Measurements from ENCODE around the gene USP51. TPM values are rescaled to one million over a fixed set of nuclear protein-coding genes. Genes with fewer than 3 reads are reported as not detected.
A peak's percentile ranks its signal among the peaks of the same experiment; 100 is the strongest.
"Not testable (repeated sequence)": the region's sequence is repeated elsewhere in the genome, so short reads cannot be mapped to it uniquely, and the experiment has no call there.

The USP51 gene

DNA sequence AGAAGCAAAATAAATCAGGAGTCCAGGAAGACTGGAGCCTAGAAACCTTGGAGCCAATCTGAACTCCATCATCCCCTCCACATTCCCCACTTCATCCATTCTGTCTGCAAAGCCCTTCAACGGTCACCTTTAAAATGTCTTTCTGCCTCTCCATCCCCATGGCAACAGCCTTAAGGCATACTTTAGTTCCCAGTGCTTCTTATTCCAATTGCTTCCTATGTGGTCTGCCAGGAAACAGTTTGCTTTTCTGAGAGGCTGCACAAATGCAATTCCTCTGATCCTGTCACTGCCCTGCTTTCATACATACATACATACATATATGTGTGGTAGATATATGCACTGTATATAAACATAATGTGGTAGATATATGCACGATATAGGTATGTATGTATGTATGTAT, 38.5 kb downstream of the USP51 start:
- 96% methylated on average over 1 of the region's 2 CpGs for WGBS
- H2AFZ ChIP-seq (ENCODE audit: low read depth, low read length): no peak overlapping the region
- no peak overlapping the region for H2AK5ac ChIP-seq (ENCODE audit: low read length, severe bottlenecking)
- H3K9ac ChIP-seq (ENCODE audit: low read length): peak overlapping the region; percentile 93
- no peak overlapping the region for H2BK12ac ChIP-seq (ENCODE audit: low read length in 2 of 2)
- H3K23ac ChIP-seq (ENCODE audit: low read length in 2 of 2): no peak overlapping the region
- H3K4me2 ChIP-seq (ENCODE audit: low read length, poor library complexity, severe bottlenecking): no peak overlapping the region
- H4K8ac ChIP-seq (ENCODE audit: low read length): no peak overlapping the region
- no peak overlapping the region for H2BK5ac ChIP-seq (ENCODE audit: low read depth, low read length, poor library complexity, severe bottlenecking)
- no peak overlapping the region for H3K4ac ChIP-seq (ENCODE audit: low read depth in 1 of 2, low read length in 2 of 2)
- no peak overlapping the region for H2BK15ac ChIP-seq (ENCODE audit: low read depth, poor library complexity, severe bottlenecking)
- H3K27ac ChIP-seq (ENCODE audit: low read length, poor library complexity, severe bottlenecking): no peak overlapping the region
- no peak overlapping the region for H4K91ac ChIP-seq (ENCODE audit: low read length)
- H3K36me3 ChIP-seq (ENCODE audit: control insufficient read depth in 1 of 2, insufficient read depth in 2 of 2, low read depth in 1 of 2, low read length in 2 of 2): no peaks in the 10 kb centered on the region
- H3K9me3 ChIP-seq (ENCODE audit: control insufficient read depth, low read length): no peaks in the 10 kb centered on the region
- no peak for DNase-seq
- H3K18ac ChIP-seq (ENCODE audit: low read depth in 1 of 2, low read length in 2 of 2): no peak overlapping the region
- H3K27me3 ChIP-seq (ENCODE audit: control insufficient read depth in 1 of 2, insufficient read depth in 1 of 2, low read length in 2 of 2): peaks cover 0 to 8% of the 10 kb centered on the region in 2 experiments
- no peak overlapping the region for H3K14ac ChIP-seq (ENCODE audit: low read length in 2 of 2)
- H3K4me3 ChIP-seq (ENCODE audit: insufficient read depth in 1 of 2, low read depth in 1 of 2, low read length in 2 of 2): peak overlapping the region in 1 of 2 experiments; percentile 89
- no peaks in the 10 kb centered on the region for H3K79me1 ChIP-seq (replicated peaks; ENCODE audit: low read length, poor library complexity, severe bottlenecking)
- H3K4me1 ChIP-seq (ENCODE audit: control insufficient read depth, insufficient read depth, low read depth, low read length): no peaks in the 10 kb centered on the region
- no peak overlapping the region for H2BK120ac ChIP-seq (ENCODE audit: low read depth, low read length)

DNA sequence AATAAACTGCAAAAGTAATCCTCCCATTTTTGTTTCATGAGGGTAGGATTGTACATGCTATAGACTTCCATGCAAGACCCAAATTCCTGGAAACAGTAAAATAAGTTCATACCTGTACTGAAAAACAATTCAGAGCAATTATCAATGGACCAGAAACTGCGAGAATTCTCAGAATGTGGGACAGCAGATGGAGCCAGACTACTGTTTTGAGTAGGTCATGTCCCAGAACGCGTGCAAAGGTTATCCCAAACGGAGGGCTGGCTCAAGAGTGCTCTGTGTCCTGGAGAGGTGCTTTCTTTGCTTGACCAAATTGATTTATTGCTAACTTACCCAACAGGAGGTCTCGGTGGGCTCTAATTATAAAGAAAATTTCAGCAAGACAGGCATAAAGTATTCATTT, 39.4 kb downstream of the USP51 start:
- no peak overlapping the region for H3K27ac ChIP-seq (ENCODE audit: low read length, poor library complexity, severe bottlenecking)
- no peak overlapping the region for H2BK12ac ChIP-seq (ENCODE audit: low read length in 2 of 2)
- no peak overlapping the region for H2AK5ac ChIP-seq (ENCODE audit: low read length, severe bottlenecking)
- no peak overlapping the region for H2BK15ac ChIP-seq (ENCODE audit: low read depth, poor library complexity, severe bottlenecking)
- H3K36me3 ChIP-seq (ENCODE audit: control insufficient read depth in 1 of 2, insufficient read depth in 2 of 2, low read depth in 1 of 2, low read length in 2 of 2): no peaks in the 10 kb centered on the region
- H3K27me3 ChIP-seq (ENCODE audit: control insufficient read depth in 1 of 2, insufficient read depth in 1 of 2, low read length in 2 of 2): peaks cover 0 to 8% of the 10 kb centered on the region in 2 experiments
- H2AFZ ChIP-seq (ENCODE audit: low read depth, low read length): no peak overlapping the region
- 18% methylated on average over 3 of the region's 5 CpGs for WGBS
- no peak overlapping the region for H3K14ac ChIP-seq (ENCODE audit: low read length in 2 of 2)
- no peaks in the 10 kb centered on the region for H3K79me1 ChIP-seq (replicated peaks; ENCODE audit: low read length, poor library complexity, severe bottlenecking)
- H3K18ac ChIP-seq (ENCODE audit: low read depth in 1 of 2, low read length in 2 of 2): no peak overlapping the region
- no peak overlapping the region for H2BK120ac ChIP-seq (ENCODE audit: low read depth, low read length)
- H3K4ac ChIP-seq (ENCODE audit: low read depth in 1 of 2, low read length in 2 of 2): no peak overlapping the region
- H4K91ac ChIP-seq (ENCODE audit: low read length): no peak overlapping the region
- H2BK5ac ChIP-seq (ENCODE audit: low read depth, low read length, poor library complexity, severe bottlenecking): no peak overlapping the region
- H4K8ac ChIP-seq (ENCODE audit: low read length): no peak overlapping the region
- peak; percentile 6 for DNase-seq
- no peaks in the 10 kb centered on the region for H3K4me1 ChIP-seq (ENCODE audit: control insufficient read depth, insufficient read depth, low read depth, low read length)
- no peak overlapping the region for H3K9ac ChIP-seq (ENCODE audit: low read length)
- H3K23ac ChIP-seq (ENCODE audit: low read length in 2 of 2): no peak overlapping the region
- no peak overlapping the region for H3K4me2 ChIP-seq (ENCODE audit: low read length, poor library complexity, severe bottlenecking)
- H3K4me3 ChIP-seq (ENCODE audit: insufficient read depth in 1 of 2, low read depth in 1 of 2, low read length in 2 of 2): no peak overlapping the region
- H3K9me3 ChIP-seq (ENCODE audit: control insufficient read depth, low read length): no peaks in the 10 kb centered on the region

DNA sequence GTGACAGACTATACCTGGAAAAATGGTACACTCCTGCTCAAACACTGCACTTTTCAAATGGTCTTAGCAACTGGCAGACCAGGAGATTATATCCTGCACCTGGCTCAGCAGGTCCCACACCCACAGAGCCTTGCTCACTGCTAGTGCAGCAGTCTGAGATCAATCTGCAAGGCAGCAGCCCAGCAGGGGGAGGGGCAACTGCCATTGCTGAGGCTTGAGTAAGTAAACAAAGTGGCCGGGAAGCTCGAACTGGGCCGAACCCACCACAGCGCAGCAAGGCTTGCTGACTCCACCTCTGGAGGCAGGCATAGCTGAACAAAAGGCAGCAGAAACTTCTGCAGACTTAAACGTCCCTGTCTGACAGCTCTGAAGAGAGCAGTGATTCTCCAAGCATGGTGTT, 46.2 kb downstream of the USP51 start:
- H3K79me1 ChIP-seq (replicated peaks; ENCODE audit: low read length, poor library complexity, severe bottlenecking); H3K36me3 ChIP-seq (ENCODE audit: control insufficient read depth in 1 of 2, insufficient read depth in 2 of 2, low read depth in 1 of 2, low read length in 2 of 2); H3K4me2 ChIP-seq (ENCODE audit: low read length, poor library complexity, severe bottlenecking); H2BK120ac ChIP-seq (ENCODE audit: low read depth, low read length); H2AK5ac ChIP-seq (ENCODE audit: low read length, severe bottlenecking); H3K27ac ChIP-seq (ENCODE audit: low read length, poor library complexity, severe bottlenecking); H2AFZ ChIP-seq (ENCODE audit: low read depth, low read length); H3K23ac ChIP-seq (ENCODE audit: low read length in 2 of 2); H3K9me3 ChIP-seq (ENCODE audit: control insufficient read depth, low read length); H4K8ac ChIP-seq (ENCODE audit: low read length); H3K4me1 ChIP-seq (ENCODE audit: control insufficient read depth, insufficient read depth, low read depth, low read length); H3K4ac ChIP-seq (ENCODE audit: low read depth in 1 of 2, low read length in 2 of 2); H3K9ac ChIP-seq (ENCODE audit: low read length); H2BK12ac ChIP-seq (ENCODE audit: low read length in 2 of 2); H3K14ac ChIP-seq (ENCODE audit: low read length in 2 of 2); H2BK5ac ChIP-seq (ENCODE audit: low read depth, low read length, poor library complexity, severe bottlenecking); DNase-seq; H3K4me3 ChIP-seq (ENCODE audit: insufficient read depth in 1 of 2, low read depth in 1 of 2, low read length in 2 of 2); H3K18ac ChIP-seq (ENCODE audit: low read depth in 1 of 2, low read length in 2 of 2); H2BK15ac ChIP-seq (ENCODE audit: low read depth, poor library complexity, severe bottlenecking); H4K91ac ChIP-seq (ENCODE audit: low read length): not testable (repeated sequence)
- 70% methylated on average over 5 of the region's 5 CpGs for WGBS
- peaks cover 0 to 11% of the 10 kb centered on the region in 2 experiments for H3K27me3 ChIP-seq (ENCODE audit: control insufficient read depth in 1 of 2, insufficient read depth in 1 of 2, low read length in 2 of 2)

Small RNA genes lying within 50 kb of the gene (small RNA-seq; reads per million reads assigned to genes)
- gene MIR4536-2 (ENCODE audit: low read depth): not detected
